Nucleus accumbens (tissue), 56 donors: ENCODE measurements around the gene RPS4Y1.
"Not testable (repeated sequence)": the region's sequence is repeated elsewhere in the genome, so short reads cannot be mapped to it uniquely, and the experiment has no call there.

Experiments used
- DNase-seq, 56 donors: peaks; one replicate each; lab custom pipeline; 2025; lab: John Stamatoyannopoulos, UW

RPS4Y1 gene

DNA sequence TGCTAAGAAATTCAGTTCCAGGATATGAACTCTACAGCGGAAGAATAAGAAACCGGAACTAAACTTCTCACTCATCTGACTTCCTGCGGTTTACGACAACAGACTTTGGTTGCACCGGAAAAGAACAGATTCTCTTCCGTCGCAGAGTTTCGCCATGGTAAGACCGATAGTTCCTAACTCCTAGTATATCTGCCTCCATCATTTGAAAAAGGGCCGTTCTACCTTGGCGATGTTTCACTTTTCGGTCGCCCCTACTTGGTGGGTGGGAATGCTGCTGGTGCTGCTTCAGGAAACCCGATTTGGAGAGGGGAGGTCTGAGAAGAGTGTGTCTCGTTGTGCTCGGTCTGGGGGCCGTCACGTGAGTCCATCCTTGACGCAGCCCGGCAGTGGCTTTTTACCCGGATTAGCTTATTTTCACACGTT lies at the start of gene RPS4Y1:
TSS of gene RPS4Y1 (plus strand) at position 132 of the 423 bp plus-strand sequence. CDS start at position 155, 23 bp downstream.
- peak in 27 of 56 donors; percentile 0 to 75 (median 23) for DNase-seq

DNA sequence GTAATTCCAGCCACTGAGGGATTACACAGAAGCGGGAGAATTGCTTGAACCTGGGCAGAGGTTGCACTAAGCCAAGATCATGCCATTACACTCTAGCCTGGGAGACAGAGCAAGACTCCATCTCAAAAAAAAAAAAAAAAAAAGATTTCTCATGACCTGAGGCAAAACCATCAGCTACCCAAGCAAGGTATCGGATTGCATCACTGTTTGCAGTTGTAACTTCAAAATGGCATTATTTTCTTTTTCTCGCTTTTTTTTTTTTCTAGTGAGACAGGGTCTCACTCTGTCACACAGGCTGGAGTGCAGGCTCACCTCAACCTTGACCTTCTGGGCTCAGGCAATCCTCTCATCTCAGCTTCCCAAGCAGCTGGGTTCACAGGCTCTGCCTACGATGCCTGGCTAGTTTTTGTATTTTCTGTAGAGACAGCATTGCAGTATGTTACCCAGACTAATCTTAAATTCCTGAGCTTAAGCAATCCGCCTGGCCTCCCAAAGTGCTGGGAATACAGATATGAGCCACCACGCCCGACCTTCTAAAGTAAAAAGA lies 44.4 kb upstream of the RPS4Y1 start:
- no peak for DNase-seq

DNA sequence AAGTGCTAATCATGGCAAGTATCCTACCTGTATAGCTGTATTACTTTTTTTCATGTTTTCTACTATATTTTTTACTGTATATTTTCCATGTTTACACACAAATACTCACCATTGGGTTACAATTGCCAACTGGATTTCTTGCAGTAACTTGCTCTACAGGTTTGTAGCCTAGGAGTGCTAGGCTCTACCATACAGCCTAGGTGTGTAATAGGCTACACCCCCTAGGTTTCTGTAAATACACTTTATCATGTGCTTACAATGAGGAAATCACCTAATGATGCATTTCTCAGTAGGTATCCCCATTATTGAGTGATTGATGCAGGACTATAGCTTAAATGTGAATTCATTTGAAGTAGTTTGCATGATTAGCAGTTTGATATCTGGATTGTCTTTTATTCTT lies 43.4 kb upstream of the RPS4Y1 start:
- DNase-seq: no peak

DNA sequence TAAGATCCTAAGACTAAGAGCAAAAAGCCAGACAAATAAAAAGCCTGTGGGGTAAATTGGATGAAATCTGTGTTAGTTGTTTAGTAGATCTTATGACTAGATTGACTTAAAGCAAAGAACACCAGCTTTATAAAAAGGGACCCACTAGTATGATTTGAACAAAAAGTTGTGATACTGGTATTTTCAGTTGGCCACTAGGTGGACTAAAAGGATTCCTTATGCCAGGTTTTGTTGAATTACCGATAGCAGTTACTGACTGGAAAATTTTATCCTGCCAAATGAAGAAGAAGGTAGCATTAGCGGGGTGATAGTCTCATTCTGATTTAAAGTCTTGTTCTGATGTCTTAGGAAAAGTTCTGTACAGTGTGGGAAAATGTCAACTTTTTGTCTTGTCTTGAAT lies 41.2 kb upstream of the RPS4Y1 start:
- DNase-seq: no peak

DNA sequence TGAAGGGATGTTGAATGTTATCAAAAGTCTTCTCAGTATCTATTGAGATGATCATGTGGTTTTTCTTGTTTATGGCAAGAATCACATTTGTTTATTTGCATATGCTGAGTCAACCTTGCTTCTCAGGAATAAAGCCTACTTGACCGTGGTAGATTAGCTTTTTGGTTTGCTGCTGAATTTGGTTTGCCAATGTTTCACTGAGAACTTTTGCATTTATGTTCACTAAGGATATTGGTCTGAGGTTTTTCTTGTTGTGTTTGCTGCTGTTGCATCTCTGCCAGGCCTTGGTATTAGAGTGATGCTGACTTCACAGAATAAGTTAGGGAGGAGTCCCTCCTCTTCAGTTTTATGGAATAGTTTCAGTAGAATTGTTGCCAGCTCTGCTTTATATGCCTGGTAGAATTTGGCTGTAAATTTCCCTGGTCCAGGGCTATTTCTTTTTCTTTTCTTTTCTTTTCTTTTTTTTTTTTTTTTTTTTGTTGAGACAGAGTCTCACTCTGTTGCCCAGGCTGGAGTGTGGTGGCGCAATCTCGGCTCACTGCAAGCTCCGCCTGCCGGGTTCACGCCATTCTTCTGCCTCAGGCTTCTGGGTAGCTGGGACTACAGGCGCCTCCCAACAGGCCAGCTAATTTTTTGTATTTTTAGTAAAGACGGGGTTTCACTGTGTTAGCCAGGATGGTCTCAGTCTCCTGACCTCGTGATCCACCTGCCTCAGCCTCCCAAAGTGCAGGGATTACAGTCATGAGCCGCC lies 24.1 kb upstream of the RPS4Y1 start:
- not testable (repeated sequence) for DNase-seq

DNA sequence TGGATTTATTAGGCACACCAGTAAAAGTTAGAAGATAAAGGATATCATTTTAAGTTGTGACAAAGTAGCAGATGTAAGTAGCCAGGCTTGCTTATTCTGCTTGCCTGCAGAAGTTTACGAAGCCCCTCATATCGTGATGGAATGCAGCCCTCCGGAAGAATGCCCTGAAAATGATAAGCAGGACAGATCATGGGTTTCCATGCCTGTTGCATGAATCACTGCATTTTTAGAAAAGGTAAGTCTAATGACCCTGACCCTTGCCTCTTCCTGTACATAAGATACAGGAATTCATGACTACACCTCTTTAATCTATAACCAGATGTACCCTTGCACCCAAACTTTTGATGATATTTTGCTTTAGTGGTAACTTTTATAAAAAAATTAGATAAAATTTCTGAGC lies 16.9 kb upstream of the RPS4Y1 start:
- no peak for DNase-seq

DNA sequence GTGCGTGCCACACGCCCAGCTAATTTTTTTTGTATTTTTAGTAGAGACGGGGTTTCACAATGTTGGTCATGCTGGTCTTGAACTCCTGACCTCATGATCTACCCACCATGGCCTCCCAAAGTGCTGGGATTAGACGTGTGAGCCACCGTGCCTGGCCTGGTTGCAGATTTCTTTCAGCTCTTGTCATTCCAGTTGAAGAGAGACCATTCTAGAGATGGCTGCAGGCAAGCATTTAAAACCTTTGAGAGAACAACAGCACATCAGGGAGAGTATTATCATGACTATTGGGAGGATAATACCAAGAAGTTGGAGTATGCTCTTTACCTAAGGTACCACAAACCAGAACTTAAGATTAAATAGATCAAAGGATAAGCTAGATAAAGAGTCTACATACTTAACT lies 12.9 kb upstream of the RPS4Y1 start:
- DNase-seq: no peak

DNA sequence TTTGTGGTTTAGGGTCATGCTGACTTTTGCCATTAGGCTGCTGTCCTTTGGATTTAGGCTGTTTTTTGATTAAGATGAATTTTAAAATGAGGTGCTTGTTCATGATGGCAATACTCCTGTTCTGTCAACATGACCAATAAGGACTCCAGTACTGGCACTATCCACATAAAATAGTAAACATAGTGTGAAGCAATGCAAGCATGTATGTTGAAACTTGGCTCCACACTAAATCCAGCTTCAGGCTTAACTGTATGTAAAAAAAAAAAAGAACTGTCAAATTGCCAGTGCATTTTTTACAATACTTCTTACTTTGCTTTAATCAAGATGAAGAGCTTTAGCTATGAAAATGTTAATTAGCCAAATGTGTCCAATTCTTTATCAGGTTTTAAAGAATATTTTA lies 6.2 kb upstream of the RPS4Y1 start:
- DNase-seq: no peak

DNA sequence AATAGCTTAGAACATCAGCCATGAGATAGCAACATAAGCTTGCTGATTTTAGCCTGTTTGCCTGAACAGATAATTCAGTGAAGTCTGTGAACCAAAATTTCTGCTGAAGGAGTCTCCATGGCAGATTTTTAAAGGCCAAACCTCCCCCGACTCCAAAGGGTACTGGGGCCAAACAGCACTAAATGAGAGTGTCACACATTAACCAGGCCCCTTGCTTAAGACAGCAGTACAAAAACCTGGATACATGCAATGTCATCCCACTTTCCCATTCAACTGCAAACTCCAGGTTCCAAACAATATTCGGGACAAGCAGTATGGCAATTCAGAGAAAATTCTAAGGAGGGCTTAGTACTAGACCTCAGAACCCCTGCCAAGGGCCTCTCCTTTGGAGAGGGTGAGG lies 4.3 kb upstream of the RPS4Y1 start:
- no peak for DNase-seq

DNA sequence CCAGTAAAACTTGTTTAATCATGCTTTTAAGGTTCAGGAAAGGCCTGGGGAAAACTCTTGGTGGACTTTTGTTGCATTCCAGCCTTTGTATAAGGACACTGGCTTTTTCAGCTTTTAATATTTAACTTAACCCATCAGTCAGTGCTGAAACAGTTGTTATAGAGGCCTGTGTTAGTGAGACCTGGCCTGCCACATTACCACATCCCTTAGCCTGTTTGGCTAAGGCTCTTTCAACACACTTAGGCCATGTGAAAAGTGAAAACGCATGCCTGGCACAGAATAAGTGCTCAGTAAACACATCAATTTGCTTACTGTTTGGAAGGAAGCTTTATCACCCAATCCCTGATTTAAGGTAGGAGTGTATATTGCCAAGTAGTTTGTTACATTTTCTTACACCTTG lies 3.5 kb upstream of the RPS4Y1 start:
- DNase-seq: no peak

DNA sequence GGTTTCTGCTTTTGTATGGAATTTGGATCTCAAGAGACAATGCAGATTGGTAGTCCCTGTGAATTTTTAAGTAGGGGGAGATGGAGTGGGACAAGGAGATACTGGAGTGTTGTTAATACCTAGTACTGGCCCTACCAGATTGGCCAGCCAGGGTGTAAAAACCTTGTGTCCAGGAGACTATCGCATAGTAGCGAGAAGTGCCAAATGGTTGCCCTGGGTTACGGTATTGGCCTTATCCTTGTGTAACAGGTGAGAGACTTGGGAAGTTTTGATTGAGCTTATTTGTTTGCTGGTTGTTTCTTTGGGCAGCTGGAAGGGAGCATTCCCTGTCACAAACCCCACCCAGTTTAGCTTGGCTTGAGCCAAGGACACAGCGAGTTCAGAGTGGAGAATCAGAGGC lies 5.4 kb downstream of the RPS4Y1 start:
- no peak for DNase-seq

DNA sequence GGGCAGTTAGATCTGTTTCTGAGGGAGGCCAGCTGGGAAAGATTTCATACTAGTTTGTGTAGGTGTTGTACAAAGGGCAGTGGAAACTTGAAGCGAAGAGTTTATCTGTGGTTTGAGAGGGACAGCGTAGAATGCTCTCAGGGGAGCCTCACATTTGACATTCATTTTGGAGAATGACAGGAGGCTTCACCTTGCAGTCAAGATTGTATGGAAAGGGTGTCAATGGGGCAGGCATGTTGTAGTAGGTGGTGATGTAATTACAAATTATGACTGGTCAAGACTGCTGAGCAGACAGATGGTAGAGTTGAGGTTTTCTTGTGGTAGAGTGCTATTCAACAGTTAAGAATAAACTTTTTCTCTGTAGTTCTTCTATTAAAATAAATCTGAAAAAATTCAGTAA lies 7.0 kb downstream of the RPS4Y1 start:
- DNase-seq: no peak

DNA sequence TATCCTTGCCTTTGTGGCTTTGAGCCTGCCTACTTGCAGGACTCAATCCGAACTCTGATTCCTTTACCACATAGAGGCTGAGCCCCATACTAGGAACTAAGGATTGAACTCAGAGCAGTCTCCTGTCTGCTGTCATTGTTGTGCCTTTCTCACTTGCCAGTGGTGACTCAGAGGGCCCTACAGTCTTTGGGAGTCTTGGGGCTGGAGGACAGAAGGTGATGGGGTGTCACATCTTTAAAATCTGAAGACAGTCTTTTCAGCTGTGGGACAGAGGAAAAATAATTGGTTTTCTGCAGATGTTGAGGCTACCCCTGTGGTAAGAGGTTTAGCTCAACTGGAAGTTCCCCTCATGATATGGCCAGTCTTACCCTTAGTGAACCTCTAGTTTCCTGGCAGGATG lies 8.0 kb downstream of the RPS4Y1 start:
- no peak for DNase-seq

DNA sequence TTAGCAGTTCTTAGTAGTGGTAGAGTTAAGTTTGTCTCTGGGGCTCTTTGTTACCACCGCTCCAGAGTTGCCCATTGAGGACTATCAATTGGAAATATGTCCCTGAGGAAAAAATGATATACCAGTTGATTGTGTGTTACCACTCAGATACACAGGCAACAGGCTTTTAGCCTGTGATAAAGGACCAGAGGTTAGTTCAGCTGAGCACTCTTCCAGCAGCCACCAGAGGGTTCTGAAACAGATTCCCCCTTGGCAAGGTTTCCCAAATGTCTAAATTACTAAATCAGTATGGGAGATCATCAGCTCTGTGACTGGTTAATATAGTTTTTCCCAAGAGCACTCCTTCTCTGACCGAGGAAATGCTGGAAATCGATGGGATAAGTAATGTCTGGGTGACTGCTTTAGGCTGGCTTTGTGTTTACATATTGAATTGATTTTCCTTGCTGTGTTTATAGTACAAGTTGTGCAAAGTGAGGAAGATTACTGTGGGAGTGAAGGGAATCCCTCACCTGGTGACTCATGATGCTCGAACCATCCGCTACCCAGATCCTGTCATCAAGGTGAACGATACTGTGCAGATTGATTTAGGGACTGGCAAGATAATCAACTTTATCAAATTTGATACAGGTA lies 12.9 kb downstream of the RPS4Y1 start:
- DNase-seq: peak in 1 of 56 donors; percentile 0

DNA sequence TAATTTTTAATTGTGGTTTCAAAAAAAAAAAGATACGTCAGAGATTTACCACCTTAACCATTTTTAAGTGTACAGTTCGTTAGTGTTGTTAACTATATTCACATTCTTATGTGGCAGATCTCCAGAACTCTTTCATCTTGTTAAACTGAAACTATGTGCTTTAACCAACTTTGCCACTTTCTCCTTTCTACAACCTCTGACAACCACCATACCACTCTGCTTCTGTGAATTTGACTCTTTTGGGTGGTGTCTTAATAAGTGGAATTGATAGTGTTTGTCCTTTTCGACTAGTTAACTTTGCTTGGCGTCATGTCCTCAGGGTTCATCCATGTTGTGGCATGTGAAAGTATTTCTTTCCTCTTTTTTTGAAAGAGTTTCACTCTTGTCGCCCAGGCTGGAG lies 15.7 kb downstream of the RPS4Y1 start:
- no peak for DNase-seq

DNA sequence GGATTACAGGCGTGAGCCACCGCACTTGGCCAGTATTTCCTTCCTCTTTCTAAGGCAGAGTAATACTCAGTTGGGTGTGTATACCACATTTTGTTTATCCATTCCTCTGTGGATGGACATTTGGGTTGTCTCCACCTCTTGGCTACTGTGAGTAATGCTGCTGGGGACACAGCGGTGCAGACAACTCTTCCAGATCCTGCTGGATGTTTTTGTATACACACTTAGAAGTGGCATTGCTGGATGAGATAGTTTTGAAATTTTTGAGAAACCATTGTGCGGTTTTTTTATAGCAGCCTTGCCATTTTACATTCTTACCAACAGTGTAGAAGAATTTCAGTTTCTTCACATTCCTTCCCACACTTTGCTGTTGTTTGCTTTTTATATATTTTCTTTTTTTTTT lies 16.3 kb downstream of the RPS4Y1 start:
- no peak for DNase-seq

DNA sequence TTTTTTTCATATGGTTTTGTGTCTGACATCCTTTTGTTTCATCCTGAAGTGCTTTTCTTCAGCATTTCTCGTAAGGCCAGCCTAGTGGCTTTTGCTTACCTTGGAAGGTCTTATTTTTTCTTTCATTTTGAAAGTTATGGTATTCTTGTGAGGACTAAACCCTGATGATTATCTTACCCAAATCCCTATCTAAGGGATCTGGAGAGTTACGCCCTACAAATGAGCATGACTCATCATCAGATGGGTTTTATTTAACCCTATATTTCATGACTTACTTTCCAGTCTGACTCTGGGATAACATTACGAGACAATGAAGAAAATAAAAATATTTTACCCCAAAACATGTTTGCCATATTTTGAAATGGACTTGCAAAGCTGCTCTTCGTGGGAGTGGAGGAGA lies 18.4 kb downstream of the RPS4Y1 start:
- no peak for DNase-seq

DNA sequence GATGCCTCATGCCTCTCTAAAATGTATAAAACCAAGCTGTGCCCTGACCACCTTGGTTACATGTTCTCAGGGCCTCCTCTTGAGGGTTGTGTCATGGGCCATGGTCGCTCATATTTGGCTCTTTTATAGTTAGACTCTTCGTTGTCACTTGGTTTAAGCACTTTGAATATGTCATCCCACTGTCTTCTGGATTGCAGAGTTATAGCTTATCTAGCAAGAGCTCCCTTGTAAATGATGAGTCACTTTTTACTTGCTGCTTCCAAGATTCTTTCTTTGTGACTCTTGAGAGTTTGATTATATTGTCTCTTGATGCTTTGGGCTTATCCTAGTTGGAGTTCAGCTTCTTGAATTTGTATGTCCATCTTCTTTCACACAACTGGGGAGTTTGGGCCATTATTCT lies 19.1 kb downstream of the RPS4Y1 start:
- no peak for DNase-seq

DNA sequence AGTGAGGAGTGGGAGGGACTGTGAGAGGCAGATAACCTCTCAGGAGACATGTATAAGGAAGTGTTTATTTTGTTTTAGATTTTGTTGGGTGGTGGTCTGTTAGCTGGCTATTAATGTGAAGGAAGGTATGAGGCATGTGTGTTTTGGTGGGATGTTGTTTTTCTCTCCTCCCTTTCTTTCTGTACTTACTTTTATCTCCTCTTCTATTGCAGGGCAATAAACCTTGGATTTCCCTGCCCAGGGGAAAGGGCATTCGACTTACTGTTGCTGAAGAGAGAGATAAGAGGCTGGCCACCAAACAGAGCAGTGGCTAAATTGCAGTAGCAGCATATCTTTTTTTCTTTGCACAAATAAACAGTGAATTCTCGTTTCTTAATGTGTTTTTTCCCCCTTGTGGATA lies 25.2 kb downstream of the RPS4Y1 start:
- no peak for DNase-seq

DNA sequence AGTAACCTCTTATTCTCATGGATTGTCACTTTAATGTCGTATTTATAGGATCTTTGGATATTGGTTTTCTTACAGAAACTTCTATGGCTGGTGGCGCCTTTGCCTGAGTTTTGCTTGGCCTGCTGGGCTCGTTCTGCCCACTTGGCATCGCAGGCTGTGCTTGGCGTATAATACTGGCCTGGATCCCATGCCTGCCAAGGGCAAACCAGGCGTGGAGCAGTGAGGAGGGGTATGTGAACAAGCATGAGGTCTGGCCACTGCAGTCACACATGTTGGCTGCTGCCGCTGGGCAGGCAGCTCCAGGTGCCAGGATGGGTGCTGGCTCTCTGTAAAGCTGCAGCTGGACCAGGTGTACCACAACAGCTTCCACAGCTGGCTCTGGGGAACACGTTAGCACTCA lies 26.1 kb downstream of the RPS4Y1 start:
- DNase-seq: peak in 11 of 56 donors; percentile 0 to 5 (median 0)

DNA sequence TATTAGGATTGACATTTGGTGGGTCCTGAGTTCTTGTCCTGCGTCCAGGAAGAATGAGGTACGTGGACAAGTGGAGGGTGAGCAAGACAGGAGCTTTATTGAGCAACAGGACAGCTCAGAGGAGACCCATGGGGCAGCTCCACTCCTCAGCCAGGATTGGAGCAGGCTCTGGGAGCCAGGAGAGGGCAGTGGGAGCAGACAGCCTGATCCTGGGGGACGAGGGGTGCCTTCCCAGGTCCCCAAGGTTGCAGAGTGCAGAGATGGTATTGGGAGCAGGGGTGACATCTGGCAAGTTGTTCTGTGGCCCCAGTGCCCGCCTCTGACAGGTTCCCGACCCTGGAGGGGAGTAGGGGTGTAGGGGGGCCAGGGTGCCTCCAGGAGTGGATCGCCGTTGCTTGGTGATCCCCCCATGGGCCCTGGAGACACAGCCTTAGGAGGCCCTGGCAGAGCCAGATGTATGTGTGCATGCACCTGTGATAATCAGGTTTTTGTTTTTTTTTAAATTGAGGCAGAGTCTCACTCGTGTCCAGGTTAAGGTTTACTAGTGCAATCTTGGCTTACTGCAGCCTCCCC lies 26.7 kb downstream of the RPS4Y1 start:
- DNase-seq: no peak

DNA sequence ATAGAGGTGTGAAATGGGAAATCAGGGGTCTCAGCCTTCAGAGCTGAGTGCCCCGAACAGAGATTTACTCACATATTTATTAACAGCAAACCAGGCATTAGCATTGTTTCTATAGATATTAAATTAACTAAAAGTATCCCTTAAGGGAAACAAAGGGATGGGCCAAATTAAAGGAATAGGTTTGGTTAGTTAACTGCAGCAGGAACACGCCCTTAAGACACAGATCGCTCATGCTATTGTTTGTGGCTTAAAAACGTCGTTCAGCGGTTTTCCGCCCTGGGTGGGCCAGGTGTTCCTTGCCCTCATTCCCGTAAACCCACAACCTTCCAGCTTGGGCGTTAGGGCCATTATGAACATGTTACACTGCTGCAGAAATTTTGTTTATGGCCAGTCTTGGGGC lies 30.8 kb downstream of the RPS4Y1 start:
- DNase-seq: not testable (repeated sequence)
